Measurements from ENCODE around the gene ATG7. TPM values are rescaled to one million over a fixed set of nuclear protein-coding genes. Genes with fewer than 3 reads are reported as not detected.

The ATG7 gene
- total and polyA plus RNA-seq, 11 donors: 4.4 to 45.1 (median 14.4) TPM

- WGBS, 4 donors: 84 to 97% (median 93%) methylated on average over 1 of the region's 1 CpG
- Histone ChIP-seq H3K4me1 (no peaks in the 10 kb centered on the region), H3K9me3 (peaks cover 0 to 9% (median 0%) of the 10 kb centered on the region in 12 donors), H3K27me3 (peaks cover 0 to 6% (median 0%) of the 10 kb centered on the region in 9 donors), H3K4me3 (no peak overlapping the region), H3K27ac (no peak overlapping the region), H3K36me3 (no peaks in the 10 kb centered on the region)
- intact Hi-C loops (cut with DNase I): loop anchor here in 1 of 10 donors (5.0 kb wide), 1 partner anchor 92 kb away; no protein-coding TSS in a partner anchor
- ATAC-seq: peak in 1 of 4 donors; percentile 42
- TF ChIP-seq CTCF (IDR thresholded peaks at IDR 0.05) (no peak), POLR2A (IDR thresholded peaks at IDR 0.05) (no peak)
- DNase-seq: no peak
Measured at GRCh38 chr3:11240496-11240895, 31.7 kb upstream of the ATG7 start.

- TF ChIP-seq POLR2A (IDR thresholded peaks at IDR 0.05) (no peak), CTCF (IDR thresholded peaks at IDR 0.05) (no peak)
- 53 to 69% (median 63%) methylated on average over 1 of the region's 1 CpG for WGBS, 4 donors
- intact Hi-C loops (cut with DNase I): loop anchor here in 1 of 10 donors (5.0 kb wide), 1 partner anchor 88 kb away; no protein-coding TSS in a partner anchor
- Histone ChIP-seq H3K4me1 (no peaks in the 10 kb centered on the region), H3K4me3 (no peak overlapping the region), H3K36me3 (no peaks in the 10 kb centered on the region), H3K9me3 (peaks cover 0 to under 1% (median 0%) of the 10 kb centered on the region in 12 donors), H3K27ac (no peak overlapping the region), H3K27me3 (no peaks in the 10 kb centered on the region)
- ATAC-seq (no peak), DNase-seq (no peak)
Measured at GRCh38 chr3:11244121-11244677, 28.0 kb upstream of the ATG7 start.

GRCh38 chr3:11245276-11245675, 26.9 kb upstream of the ATG7 start:
- no peaks in the 10 kb centered on the region for H3K36me3 ChIP-seq
- H3K4me3 ChIP-seq: no peak overlapping the region
- ATAC-seq: no peak
- no peaks in the 10 kb centered on the region for H3K9me3 ChIP-seq
- WGBS, 4 donors: 83 to 87% (median 86%) methylated on average over 8 of the region's 8 CpGs
- H3K27ac ChIP-seq: no peak overlapping the region
- TF ChIP-seq POLR2A (IDR thresholded peaks at IDR 0.05) (no peak), CTCF (IDR thresholded peaks at IDR 0.05) (no peak)
- no peaks in the 10 kb centered on the region for H3K4me1 ChIP-seq
- no peak for DNase-seq
- H3K27me3 ChIP-seq: no peaks in the 10 kb centered on the region
- intact Hi-C loops (cut with DNase I): no loop called here

GRCh38 chr3:11245827-11246662, 26.2 kb upstream of the ATG7 start:
- ATAC-seq (peak in 1 of 4 donors; percentile 15), DNase-seq (no peak)
- no peaks in the 10 kb centered on the region for H3K4me1 ChIP-seq
- H3K4me3 ChIP-seq: no peak overlapping the region
- no peak for TF ChIP-seq POLR2A (IDR thresholded peaks at IDR 0.05)
- intact Hi-C loops (cut with DNase I): no loop called here
- no peak overlapping the region for H3K27ac ChIP-seq
- H3K27me3 ChIP-seq: no peaks in the 10 kb centered on the region
- H3K9me3 ChIP-seq: no peaks in the 10 kb centered on the region
- no peaks in the 10 kb centered on the region for H3K36me3 ChIP-seq
- WGBS, 4 donors: 85 to 91% (median 89%) methylated on average over 6 of the region's 6 CpGs

All from heart left ventricle (tissue), 16 donors.